GDM1 (cell line): ENCODE data around the gene MYO1C.
"Not testable (repeated sequence)": the region's sequence is repeated elsewhere in the genome, so short reads cannot be mapped to it uniquely, and the experiment has no call there.

ENCODE experiments used
- DNase-seq: peaks from one replicate; lab custom pipeline; 2025; lab: John Stamatoyannopoulos, UW

The MYO1C gene

DNA sequence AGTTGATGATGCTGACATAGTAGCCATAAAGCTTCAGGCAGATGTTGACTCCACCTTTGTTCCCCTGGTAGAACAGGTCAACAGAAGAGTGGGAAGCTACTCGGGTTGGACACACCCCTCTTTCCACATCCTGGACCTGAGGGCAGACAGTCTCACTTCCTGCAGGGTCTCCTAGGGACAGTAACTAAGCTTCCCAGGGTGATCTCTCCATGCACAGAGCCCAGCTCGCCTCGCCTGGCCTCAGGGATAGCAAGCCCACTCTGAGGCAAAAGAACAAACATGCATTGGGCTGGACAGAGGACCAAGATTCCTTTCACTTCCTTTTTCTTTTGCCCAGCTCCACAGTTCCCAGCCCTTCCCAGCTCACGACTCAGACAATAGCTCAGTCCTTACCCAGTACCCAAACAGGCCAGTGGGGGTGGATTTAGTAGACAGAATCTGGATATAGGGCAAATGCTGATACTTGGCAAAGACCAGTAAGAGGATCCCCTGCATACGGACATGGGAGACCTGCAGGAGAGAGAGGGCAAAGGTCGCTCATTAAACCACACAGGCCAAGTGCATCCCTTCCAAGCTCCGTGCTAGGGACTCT is 16.9 kb upstream of the MYO1C start:
- no peak for DNase-seq

DNA sequence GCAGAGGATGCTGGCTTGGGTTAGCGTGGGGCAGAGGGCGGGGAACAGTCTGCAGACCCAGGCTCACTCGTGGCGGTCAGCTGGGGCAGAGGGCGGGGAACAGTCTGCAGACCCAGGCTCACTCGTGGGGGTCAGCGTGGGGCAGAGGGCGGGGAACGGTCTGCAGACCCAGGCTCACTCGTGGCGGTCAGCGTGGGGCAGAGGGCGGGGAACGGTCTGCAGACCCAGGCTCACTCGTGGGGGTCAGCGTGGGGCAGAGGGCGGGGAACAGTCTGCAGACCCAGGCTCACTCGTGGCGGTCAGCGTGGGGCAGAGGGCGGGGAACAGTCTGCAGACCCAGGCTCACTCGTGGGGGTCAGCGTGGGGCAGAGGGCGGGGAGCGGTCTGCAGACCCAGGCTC is 16.2 kb upstream of the MYO1C start:
- DNase-seq, result not testable (repeated sequence)

DNA sequence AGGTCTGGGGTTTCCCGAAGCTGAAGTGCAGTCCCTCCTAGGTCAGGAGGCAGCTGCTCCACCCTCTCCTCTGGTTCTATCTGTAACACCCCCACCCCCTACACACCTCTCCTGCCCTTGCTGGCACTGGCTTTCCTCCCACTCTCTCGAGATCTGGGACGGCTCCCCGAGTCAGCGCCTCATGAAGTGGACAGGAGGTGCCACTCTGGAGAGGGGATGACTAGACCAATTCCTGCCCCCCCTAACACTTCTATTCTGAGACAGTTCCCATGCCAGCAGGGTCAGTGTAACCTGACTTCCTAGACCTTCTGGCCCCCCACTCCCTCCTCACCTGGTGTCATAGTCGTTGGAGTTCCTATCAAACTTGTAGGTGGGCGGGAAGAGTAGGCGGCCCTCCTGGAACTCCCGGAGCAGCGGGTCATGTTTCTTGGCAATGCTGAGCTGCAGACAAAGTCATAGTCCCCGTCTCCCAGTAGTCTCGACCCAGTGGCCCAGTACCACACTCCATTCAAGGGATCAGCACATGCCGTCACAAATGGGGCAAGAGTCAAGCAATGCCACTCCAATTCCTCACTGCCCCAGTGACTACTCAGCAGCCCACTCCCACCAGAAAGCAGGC is 14.3 kb upstream of the MYO1C start:
- DNase-seq, result no peak

DNA sequence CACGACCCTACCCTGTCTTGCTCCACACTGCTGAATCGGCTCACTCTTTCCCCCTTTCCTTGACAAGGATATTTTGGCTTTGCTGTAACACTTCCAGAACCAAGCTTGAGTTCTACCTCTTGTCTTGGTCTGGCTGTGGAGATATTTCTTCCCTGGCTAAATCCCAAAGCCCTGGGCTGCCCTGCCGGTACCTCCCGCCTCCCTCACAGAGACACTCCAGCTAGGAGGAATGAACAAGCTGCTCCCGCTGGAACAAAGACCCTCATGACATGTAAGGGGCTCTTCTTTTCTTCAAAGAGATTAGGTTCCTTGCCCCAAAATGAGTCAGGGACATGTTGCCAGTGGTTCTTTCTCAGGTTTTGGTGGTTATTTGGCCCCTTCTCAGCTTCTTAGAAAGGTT is 13.1 kb upstream of the MYO1C start:
- no peak for DNase-seq

DNA sequence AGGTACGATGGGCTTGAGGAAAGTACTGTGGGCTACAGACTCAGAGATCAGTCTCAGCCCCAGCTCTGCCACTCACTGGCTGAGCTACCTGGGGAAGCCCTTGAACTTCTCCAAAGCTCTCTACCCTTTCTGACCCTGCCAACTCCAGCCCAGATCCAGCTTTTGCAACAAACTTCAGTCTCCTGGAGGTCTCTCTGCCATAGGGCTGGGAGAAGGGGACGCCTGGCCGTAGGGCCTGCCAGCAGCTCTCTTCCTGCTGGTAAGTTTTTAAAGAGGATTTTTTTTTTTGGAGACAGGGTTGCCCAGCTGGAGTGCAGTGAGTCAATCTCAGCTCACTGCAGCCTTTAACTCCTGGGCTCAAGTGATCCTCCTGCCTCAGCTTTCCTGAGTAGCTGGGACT is 12.4 kb upstream of the MYO1C start:
- no peak for DNase-seq

DNA sequence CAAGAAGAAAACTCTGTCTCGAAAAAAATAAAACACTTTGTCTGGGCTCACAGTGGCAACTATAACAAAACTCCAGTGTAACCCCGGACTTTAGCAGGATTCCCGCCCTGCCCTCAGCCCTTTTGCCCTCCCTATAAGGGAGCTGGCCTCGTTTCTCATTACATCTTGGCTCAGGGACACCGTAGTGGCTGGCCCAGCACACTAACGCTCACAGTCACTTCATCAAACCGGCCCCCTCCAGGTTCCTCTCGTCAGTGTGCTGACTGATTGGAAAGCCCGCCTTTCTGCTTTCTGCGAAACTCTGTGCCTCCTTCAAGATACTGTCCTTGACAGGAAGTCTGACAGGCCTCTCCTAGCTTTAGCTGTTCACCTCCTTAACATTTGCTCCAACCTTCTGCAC is 11.2 kb upstream of the MYO1C start:
- DNase-seq, result no peak

DNA sequence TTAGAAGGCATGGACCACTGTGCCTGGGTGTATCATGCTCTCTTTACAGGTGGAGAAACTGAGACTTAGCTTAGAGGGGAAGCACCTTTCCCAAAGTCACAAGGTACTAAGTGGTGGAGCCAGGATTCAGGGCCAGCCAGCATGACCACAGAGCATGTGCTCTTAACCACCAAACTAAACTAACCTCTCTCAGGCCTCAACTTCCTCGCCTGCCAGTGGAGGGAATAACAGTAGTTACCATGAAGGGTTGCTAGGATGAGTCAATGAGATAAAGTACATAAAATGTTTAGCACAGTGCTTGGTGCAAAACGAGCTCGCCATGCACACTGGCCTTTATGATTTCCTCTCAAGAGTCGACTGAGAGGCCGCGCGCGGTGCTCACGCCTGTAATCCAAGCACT is 6.4 kb upstream of the MYO1C start:
- DNase-seq, result no peak

DNA sequence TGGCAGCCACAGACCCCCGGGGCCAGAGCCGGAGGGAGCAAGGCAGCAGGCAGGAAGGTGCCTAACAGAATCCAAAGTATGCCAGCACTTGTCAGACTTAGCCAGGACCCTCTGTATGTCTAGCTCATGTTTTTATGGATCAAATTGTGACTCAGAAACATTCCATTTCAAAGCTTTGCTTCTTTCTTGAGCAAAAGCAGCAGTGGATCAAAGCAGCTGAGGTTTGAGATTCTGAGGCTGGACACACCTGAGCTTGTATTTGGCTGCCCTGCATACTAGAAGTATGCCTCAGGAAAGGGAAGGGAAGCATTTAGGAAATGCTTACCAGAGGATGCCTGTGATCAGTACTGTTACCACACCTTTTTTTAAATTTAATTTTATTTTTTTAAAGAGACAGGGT is 5.7 kb upstream of the MYO1C start:
- DNase-seq, result no peak

DNA sequence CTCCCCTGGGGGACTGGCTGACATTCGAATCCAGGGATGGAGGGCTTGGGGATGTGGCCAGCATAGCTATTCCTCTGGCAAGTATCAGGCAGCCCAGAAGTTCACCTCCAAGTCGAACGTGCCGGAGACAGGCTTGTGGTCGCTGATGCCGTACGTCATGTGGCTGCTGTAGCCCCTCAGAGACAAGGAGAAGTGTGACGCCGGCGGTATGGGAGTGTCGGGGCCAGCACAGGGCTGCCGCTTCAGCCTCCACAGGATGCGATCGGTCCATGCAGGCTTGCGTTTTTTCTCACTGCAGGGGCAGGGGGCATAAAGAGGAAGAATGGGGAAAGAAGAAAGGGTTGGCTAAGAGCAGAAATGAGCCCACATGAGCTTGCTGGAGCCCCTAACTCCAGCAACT is 5.3 kb upstream of the MYO1C start:
- no peak for DNase-seq

DNA sequence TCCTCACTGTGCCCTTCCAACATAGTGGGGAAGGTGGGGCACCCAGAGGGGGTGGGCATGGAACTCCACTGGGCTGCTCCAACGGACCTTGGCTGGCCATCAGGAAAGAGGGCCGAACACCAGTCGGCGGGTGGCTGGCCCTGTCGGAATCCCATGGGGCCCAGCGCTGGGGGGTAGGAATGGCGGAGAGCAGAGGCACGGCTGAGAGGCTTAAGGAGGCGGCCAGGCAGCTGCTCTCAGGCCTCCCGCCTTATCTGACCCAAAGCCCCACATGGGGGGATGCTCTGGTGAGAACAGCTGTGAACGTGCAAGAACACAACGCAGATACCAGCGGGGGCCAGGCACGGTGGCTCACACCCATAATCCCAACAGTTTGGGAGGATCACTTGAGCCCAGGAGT is 4.4 kb upstream of the MYO1C start:
- no peak for DNase-seq

DNA sequence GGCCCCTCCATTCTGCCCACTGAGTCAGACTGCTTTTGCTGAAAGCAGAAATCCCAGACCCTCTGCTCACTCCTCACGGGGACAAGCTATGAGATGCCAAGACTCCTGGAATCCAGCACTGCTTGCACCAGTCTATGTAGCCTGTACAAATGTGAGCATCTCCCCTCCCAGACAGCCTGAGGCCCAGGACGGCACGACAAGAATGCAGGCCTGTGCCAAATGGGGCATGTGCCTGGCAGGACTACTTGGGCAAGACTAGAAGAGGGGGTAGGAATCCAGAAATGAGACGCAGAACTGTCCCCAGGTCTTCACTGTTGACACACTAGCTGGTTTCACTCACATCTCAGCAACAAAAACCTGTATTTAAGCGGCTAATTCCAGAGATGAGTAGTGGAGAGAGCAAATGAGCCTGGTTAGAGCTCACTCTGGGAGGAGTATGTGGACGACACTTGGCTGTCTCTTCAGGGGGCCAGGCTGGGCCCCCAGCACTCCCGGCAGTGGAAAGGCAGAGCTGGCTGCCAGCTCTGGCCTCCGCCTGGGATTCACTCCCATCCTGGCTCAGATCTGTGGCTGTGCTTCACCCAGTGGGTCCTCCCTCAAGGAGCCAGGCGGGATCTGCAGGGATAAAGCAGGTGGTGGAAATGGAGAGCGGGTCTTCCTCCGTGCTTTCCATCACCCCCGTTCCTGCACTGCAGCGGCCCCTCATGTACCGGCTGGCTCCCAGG is 2.9 kb upstream of the MYO1C start:
- no peak for DNase-seq

DNA sequence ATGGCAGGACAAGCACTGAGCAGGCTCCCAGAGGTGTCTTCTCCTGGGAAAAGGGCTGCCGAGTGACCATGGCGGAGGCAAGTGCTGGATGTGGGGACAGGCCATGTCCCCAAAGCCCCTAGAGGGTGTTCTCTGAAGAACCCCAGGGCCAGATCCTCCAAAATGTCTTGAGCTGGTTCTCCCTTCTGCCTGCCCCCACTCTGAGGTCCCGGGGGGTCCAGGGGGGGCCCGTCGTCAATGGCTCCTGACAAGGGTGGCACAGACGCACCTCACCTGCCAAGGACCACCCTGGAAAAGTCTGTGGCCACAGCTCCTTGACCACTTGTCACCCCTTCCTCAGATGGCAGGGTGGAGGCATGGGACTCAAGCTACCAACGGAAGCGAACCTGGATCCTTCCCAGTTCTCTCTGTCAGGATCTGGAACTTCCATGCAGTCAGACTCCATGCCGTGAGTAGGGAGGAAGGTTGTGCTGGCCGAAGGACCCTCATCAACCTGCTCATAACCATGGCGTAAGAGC is 2.3 kb upstream of the MYO1C start:
- DNase-seq, result no peak

DNA sequence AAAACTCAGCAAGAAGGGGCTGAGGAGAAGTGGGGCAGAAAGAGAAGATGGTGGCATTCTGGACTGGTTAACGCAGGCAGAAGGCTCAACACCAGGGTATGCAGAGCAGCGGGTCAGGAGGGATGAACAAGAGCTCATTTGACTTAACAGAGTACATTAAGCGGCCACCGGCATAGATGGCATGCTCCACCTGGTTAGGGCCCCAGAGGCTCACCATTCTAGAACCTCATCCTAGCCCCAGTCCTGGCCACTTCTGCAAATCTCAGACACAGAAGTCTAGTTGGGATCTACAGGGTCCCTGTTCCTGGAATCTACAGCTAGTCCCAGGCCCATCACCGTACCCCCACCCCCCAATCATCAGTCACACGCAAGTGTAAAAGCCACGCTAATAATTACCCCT is 1.7 kb upstream of the MYO1C start:
- no peak for DNase-seq

DNA sequence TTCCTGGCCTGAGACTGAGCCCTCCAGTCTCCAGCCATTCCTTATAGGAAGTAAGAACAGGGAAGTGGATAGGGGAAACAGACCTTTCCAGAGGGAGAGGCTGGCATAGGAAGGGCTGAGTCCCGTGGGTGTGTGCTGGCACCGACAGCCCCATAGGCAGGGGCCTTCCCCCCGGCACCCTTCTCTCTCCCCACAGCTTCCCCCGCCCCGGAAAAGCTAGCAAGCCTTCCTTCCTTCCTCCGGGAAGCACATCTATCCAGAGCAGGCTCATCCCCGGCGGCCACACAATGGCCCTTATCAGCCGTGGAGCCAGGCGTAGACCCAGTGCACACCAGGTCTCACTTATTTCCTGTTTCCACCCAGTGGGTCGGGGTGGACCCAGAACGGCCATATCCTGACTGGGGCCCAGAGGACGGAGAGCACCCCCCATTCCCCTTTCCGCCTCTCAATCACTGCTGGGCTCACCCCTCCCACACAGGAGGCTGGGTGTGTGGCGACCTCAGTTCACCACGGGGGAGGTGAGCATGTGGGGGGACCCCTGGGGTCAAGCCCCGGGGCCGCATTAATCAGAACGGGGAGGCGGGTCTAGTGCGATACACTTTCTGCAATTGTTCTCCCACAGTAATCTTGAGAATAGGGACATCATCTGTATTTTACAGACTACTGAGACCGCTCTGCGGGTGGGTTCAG is 950 bp upstream of the MYO1C start:
- no peak for DNase-seq

DNA sequence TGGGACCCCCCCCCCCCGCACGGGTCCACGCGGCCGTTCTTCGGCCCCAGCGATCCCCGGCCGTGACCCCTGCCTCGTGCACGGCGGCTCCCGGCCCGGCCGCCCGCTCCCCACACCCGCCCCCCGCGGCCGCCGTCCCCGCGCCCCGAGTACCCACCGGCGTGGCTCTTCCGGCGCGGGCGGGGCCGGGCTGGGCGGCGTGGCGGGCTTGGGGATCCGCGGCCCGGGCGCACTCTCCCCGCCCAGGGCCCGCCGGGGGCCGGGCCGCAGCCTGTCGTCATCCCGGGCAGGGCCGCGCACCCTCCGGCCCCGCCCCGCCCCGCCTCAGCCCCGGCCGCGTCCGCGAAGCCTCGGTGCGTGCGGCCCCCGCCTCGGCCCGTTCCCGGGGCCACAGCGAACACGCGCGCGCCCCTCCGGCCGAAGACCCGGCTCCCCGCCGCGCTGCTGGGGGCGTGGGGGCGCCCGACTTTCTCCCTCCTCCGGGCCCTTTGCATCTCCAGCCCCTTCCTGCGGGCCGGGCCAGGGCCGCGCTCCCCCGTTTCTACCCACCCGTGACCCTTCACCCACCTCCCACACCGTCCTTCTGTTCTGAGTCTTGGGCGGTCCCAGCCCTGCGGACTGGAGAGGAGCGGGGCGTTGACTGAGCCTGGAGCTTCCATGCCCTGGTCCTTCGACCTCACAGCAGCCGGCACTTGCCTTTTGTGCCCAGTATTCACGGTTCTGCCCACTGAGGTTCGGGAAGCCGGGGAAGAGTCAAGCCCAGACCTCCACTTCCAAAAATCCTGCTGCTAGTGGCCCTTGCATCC is 840 bp downstream of the MYO1C start:
- no peak for DNase-seq

DNA sequence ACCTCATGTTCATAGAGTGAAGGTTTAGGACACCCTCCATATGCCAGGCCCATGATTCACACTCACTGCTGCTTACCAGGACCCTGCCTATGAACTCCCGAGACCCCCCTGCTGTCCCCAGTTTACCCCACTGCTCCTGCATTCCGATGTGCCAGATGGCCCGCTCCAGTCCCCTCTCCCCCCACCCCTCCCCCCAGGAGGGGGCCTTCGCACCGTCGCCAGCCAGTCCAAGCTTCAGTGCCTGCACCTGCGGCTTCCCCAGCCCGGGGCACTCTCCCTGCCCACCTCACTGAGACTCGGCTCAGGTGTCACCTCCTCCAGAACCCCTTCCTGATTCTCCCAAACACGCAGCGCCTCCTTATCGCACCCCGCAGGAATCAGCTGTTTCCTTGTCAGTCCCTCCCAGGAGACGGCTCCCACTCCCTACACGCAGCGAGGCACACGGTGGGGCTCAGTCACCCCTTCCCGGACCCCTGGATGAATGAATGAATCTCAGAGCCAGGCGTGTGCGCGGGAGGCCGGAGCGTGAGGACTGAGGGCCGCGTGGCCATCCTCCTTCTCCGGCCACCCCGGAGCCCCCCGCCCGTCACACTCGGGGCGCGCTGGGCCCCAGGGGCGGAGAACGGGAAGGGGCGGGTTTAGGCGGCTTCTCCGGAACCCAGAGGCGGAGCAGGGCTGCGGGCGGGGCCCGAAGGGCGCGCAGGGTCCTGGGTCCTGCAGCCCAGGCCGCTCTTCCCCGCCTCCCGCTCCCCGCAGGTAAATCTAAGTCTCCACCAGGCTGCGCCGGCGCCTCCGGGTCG is 1.6 kb downstream of the MYO1C start:
- peak; percentile 25 for DNase-seq

DNA sequence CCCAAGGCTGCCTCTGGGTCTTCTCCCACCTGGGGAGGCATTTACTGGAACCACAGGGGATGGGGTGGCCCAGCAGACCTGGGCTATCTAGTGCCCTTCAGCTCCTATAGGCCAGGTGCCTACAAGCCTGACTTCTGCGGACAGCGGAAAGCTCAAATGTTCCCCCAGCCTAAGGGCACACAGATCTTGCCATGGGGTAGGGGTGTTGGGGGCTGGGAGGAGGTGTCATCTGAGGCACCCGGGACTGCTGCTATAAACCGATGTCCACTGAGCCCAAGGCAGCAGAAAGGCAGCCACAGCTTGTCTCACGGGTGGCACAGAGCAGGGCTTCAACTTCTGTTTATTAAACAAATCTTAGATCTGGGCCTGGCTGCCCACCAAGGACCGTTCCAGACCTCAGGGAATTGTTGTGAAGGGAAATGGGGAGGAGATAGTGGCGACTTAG is 3.6 kb downstream of the MYO1C start:
- DNase-seq, result no peak

DNA sequence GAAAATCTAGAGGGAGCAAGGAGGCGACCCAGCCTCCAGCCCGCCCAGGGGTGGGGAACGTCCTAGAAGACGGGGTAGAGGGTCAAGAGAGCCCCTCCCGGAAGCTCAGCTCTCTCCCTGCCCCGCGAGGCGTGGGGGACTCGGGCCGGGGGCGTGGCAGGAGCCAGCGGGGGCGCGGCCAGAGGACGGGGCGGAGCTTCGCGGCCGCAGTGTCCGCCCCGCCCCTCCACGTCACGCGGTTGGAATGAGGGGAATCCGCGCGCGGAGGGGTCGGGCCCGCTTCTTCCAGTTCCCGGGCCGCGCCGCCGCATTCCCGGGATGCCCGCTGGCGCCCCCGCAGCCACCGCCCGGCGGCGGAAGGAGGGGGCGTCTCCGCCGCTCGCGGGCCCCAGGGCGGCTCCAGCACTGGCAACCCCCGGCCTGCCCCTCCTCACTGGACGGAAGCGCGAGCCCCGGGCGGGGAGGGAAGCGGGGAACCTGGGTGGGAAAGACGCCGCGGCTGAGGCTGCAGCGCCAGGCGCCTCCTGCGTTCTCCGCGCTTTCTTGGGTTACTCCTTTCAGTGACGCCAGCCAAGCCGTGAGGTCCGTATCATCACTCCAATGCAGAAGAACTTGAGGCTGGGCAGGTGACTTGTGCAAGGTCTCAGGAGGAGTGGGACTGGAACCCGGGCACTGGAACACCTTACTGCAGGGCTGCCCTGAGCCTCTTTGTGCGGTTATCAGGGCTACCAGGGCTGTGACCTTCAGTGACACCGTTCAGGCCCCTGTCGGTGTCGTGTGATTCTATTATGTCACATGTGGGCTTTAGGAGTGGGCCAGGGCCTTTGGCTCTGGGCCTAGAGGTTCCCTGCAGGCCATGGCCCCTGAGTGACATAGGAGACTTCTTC is 4.3 kb downstream of the MYO1C start:
- peak; percentile 53 for DNase-seq

DNA sequence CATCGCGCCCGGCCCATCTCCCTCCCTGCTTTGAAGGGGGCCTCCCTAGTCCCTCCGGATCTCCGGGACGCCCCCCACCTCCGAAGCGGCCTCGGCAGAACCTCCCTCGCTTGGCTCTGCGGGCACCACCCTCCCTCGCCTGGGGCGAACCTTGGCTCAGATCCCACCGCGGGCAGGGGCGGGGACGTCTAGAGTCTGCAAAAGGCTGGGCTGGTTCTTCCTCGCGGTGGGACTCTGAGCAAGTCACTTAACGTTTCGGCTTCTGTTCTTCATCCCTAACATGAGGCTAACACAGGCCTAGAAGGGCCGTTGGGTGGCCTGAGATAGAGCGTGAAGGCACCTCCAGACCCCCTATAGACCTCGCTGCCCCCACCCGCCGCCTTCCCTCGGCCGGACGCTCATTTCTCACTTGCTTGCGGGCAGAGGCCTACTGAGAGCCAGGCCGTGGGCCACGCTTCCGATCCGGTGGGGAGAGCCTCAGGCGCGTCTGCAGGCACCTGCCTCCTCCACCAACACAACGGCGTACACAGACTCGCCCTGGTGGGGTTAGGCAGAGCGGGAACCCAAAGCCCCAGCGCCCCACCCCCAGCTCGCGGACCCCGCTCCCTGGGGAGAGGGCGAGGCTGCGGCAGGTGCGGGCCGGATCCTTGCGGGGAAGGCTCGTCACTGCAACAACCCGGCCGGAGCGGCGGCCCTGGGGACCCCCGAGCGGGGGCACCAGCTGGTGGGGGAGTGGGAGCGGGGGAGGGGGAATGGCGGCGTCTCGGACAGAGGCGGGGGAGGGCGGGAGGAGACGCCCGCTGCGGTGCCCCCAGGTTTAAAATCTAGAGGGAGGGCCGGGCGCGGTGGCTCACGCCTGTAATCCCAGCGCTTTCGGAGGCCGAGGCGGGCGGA is 5.4 kb downstream of the MYO1C start:
- DNase-seq, result no peak
